HG02852 (cell line): Measurements from ENCODE around the gene RUFY1.

Experiments
- ATAC-seq: cut with Tn5 transposase; IDR thresholded peaks from one replicate; pipeline ENCODE4 v1.9.1; 2021; ENCODE audit warnings: mild to moderate bottlenecking, moderate library complexity; ENCODE audit not compliant: unreplicated experiment

Gene RUFY1

GRCh38 chr5:179657302-179658178 lies 107.2 kb downstream of the RUFY1 start:
- ATAC-seq: peak; percentile 90

- peak; percentile 62 for ATAC-seq
These were observed 108.0 kb downstream of the RUFY1 start for GRCh38 chr5:179658179-179658856.
